Osteocyte (in vitro differentiated cells): ENCODE results near the gene APH1B. TPM values are rescaled to one million over a fixed set of nuclear protein-coding genes. Genes with fewer than 3 reads are reported as not detected.

Source experiments
- DNase-seq: peaks from one replicate; pipeline ENCODE4 v3.0.0; 2021; ENCODE audit warnings: mixed read lengths; ENCODE audit not compliant: unreplicated experiment; ENCODE audit errors: extremely low spot score
- H3K27ac Mint-ChIP-seq: one replicate; pipeline ENCODE4 v1.8.0; 2021; ENCODE audit warnings: mild to moderate bottlenecking, mixed read lengths; ENCODE audit not compliant: unreplicated experiment
- H3K27me3 Mint-ChIP-seq: one replicate; pipeline ENCODE4 v1.8.0; 2021; ENCODE audit warnings: mixed read lengths; ENCODE audit not compliant: unreplicated experiment
- H3K36me3 Mint-ChIP-seq: one replicate; pipeline ENCODE4 v1.8.0; 2021; ENCODE audit warnings: mixed read lengths; ENCODE audit not compliant: unreplicated experiment
- H3K4me1 Mint-ChIP-seq: one replicate; pipeline ENCODE4 v1.8.0; 2021; ENCODE audit warnings: mixed read lengths; ENCODE audit not compliant: unreplicated experiment
- H3K4me3 Mint-ChIP-seq: one replicate; pipeline ENCODE4 v1.8.0; 2021; ENCODE audit warnings: mild to moderate bottlenecking, moderate library complexity, mixed read lengths; ENCODE audit not compliant: unreplicated experiment
- H3K9me3 Mint-ChIP-seq: one replicate; pipeline ENCODE4 v1.8.0; 2021; ENCODE audit warnings: mixed read lengths; ENCODE audit not compliant: unreplicated experiment
- total RNA-seq: library from RNA; stranded (reverse); gene quantifications from 2 replicates; pipeline ENCODE4 v1.2.1, GENCODE V29; 2021
- TF ChIP-seq, protein P1 (sequence below): fragments of 200-600 bp; sonication (generic); IDR thresholded peaks from 2 replicates; pipeline ENCODE4 v1.5.0; 2021; ENCODE audit warnings: antibody characterized with exemption, mild to moderate bottlenecking, moderate library complexity

APH1B gene
- total RNA-seq, 1 donor from 2014 or later: 13.9 TPM

DNA sequence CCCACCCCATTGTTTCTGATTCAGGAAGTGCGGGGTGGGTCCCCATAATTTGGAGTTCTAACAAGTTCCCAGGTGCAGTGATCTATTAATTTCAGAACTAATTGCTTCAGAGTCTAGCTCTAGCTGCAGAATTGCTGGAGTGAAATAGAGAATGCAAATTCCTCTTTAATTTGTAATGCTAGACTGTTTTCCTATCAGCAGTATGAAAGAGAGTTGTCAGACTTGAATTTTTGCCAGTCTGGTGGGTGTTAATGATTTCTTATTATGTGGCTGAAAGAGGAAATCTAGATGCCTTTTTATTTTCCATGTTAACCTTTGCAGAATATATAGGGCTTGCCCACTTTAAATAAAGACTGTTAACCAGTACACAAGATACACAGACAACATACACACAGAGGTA, 23.7 kb downstream of the APH1B start:
- Mint-ChIP-seq H3K4me1 (peaks cover 2% of the 10 kb centered on the region), H3K36me3 (peaks cover 64% of the 10 kb centered on the region)

DNA sequence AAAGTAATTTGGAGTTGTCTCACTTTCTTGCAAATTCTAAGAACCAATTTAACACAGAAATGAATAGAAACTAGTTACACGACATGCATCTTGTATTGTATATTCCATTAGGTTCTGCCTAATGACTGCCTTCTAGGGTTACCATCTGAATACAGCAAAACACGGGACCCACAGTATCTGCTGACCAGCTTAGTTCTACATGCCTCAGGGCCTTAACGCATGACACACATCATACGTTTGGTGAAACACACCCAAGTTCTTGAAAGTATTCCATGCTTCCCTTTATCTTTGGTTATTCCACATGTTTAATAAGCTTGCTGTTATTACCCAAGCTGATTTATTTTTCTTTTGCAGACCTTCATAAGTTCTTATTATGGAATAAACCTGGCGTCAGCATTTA, 27.9 kb downstream of the APH1B start:
- Mint-ChIP-seq H3K4me1 (peaks cover 2% of the 10 kb centered on the region), H3K36me3 (peaks cover 49% of the 10 kb centered on the region), H3K4me3 (no peak overlapping the region), H3K27me3 (no peaks in the 10 kb centered on the region), H3K9me3 (no peaks in the 10 kb centered on the region), H3K27ac (no peak overlapping the region)
- TF ChIP-seq, protein P1, sequence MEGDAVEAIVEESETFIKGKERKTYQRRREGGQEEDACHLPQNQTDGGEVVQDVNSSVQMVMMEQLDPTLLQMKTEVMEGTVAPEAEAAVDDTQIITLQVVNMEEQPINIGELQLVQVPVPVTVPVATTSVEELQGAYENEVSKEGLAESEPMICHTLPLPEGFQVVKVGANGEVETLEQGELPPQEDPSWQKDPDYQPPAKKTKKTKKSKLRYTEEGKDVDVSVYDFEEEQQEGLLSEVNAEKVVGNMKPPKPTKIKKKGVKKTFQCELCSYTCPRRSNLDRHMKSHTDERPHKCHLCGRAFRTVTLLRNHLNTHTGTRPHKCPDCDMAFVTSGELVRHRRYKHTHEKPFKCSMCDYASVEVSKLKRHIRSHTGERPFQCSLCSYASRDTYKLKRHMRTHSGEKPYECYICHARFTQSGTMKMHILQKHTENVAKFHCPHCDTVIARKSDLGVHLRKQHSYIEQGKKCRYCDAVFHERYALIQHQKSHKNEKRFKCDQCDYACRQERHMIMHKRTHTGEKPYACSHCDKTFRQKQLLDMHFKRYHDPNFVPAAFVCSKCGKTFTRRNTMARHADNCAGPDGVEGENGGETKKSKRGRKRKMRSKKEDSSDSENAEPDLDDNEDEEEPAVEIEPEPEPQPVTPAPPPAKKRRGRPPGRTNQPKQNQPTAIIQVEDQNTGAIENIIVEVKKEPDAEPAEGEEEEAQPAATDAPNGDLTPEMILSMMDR: no peak
- no peak for DNase-seq

More for the DNA sequence above, 23.7 kb downstream of the APH1B start:
- no peak for DNase-seq
- TF ChIP-seq, protein P1: no peak
- Mint-ChIP-seq H3K27me3 (no peaks in the 10 kb centered on the region), H3K9me3 (no peaks in the 10 kb centered on the region), H3K4me3 (no peak overlapping the region), H3K27ac (no peak overlapping the region)

DNA sequence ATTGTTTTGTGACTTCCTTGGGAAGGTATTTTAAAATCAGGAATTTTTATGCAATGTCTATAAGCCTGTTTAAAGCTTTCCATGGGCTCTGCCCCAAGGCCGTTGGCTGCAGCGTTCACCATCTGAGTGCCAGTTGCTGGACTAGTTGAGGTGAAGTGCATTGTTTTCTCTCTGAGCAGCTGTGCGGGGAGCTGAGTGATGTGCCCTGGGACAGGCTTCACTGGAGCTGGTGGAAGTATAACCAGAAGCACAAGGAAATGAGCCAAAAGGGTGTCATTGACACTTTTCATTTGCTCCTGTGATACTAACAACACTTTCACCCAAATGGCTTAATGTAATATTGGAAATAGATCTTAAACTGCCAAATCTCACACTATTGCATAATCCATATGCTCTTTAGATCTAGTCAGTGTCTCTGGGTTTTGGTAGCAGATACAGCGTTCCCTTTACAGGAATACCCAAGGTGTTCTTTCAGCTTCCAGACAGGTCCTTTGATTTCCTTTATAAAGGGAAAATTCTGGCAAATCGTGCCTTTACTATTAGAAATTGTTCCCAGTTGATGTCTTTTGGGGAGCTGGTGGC, 29.2 kb downstream of the APH1B start:
- DNase-seq: no peak
- TF ChIP-seq, protein P1: no peak
- Mint-ChIP-seq H3K36me3 (peaks cover 49% of the 10 kb centered on the region), H3K27me3 (no peaks in the 10 kb centered on the region), H3K27ac (no peak overlapping the region), H3K4me1 (no peaks in the 10 kb centered on the region), H3K4me3 (no peak overlapping the region), H3K9me3 (no peaks in the 10 kb centered on the region)

DNA sequence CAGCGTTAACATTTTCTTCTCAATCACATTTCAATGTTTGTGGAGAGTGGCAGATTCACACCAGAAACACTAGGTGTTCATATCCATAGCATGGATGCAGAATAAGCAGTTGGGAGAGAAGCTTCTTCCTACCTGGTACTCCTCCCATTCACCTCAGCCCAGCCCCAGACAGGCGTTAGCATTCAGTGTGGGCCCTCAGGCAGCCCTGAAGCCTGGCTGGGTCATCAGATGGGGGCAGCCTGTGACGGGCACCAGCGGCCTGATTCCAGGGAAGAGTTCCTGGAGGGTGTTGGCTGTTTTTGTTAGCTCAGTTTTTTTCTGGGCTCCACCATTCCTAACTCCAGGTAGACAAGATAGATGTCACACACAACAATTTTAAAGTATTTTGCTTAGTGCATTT, 31.1 kb downstream of the APH1B start:
- H3K27me3 Mint-ChIP-seq: no peaks in the 10 kb centered on the region
- no peaks in the 10 kb centered on the region for H3K9me3 Mint-ChIP-seq
- TF ChIP-seq, protein P1: no peak
- no peak overlapping the region for H3K4me3 Mint-ChIP-seq
- H3K36me3 Mint-ChIP-seq: peaks cover 35% of the 10 kb centered on the region
- no peaks in the 10 kb centered on the region for H3K4me1 Mint-ChIP-seq
- DNase-seq: no peak
- H3K27ac Mint-ChIP-seq: no peak overlapping the region

DNA sequence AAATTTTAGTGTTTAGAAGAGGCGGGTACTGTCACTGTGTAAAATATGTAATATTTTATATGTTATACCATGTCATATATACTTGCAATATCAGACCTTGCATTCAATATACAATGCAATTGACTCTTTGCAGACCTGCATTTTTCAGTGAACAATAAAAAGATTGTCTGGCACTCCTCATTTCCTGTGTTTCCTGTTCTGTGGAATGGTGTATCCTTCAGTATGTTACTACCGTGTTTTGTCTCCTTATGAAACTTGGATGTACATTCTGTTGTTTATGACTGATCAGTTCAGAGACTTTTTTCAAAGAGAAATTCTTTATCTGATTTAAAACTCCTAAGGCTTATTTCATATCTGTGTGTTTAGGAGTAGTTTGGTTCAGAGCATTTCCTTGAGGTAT, 31.5 kb downstream of the APH1B start:
- no peak overlapping the region for H3K27ac Mint-ChIP-seq
- no peak for DNase-seq
- H3K4me1 Mint-ChIP-seq: no peaks in the 10 kb centered on the region
- no peaks in the 10 kb centered on the region for H3K9me3 Mint-ChIP-seq
- TF ChIP-seq, protein P1: no peak
- peaks cover 35% of the 10 kb centered on the region for H3K36me3 Mint-ChIP-seq
- no peaks in the 10 kb centered on the region for H3K27me3 Mint-ChIP-seq
- H3K4me3 Mint-ChIP-seq: no peak overlapping the region
